ENCODE measurements around the gene SCN9A.

GRCh38 chr2:166229678-166230023, 146.1 kb downstream of the SCN9A start:
- no peak for TF ChIP-seq EZH2 (IDR thresholded peaks at IDR 0.05; ENCODE audit: low read length, missing control alignments)
- TF ChIP-seq CTCF (conservative IDR thresholded peaks at IDR 0.05 in 1 of 2, IDR thresholded peaks at IDR 0.05 in 1 of 2; ENCODE audit: low read depth in 1 of 2, low read length in 2 of 2), result no peak

All from fibroblast of lung (primary cell).